SU-DHL-6 (cell line): ENCODE results near the gene CPT1C.

ENCODE experiments used
- H2AFZ ChIP-seq: fragments of 200-600 bp; sonication (generic); 2 replicates; pipeline ENCODE4 v1.6.1; 2014; ENCODE audit warnings: low read depth, mild to moderate bottlenecking, moderate library complexity, mixed read lengths, antibody characterized with exemption, low read length; ENCODE audit not compliant: severe bottlenecking
- H3F3A ChIP-seq: fragments of 200-600 bp; shearing (Covaris generic); 2 replicates; pipeline ENCODE4 v1.6.0; 2016; ENCODE audit warnings: antibody characterized with exemption, mild to moderate bottlenecking; ENCODE audit not compliant: insufficient read depth
- H3K27ac ChIP-seq: fragments of 200-600 bp; sonication (generic); 2 replicates; pipeline ENCODE4 v1.5.1; 2016; ENCODE audit warnings: low read depth, mild to moderate bottlenecking, low read length, moderate library complexity, mixed read lengths
- H3K27me3 ChIP-seq: fragments of 200-600 bp; sonication (generic), shearing (Covaris generic); 2 replicates; pipeline ENCODE4 v1.6.0; 2014; ENCODE audit warnings: mild to moderate bottlenecking, low read length
- H3K36me3 ChIP-seq: fragments of 200-600 bp; sonication (generic); 2 replicates; pipeline ENCODE4 v1.6.1; 2014; ENCODE audit warnings: mild to moderate bottlenecking, low read length, mixed read lengths
- H3K4me2 ChIP-seq: fragments of 300-600, 200-600 bp; shearing (Covaris generic), sonication (generic); 2 replicates; pipeline ENCODE4 v1.6.0; 2014; ENCODE audit warnings: low read length, low read depth, mild to moderate bottlenecking; ENCODE audit not compliant: poor library complexity, severe bottlenecking
- H3K4me3 ChIP-seq: fragments of 200-600 bp; sonication (generic); 2 replicates; pipeline ENCODE4 v1.5.1; 2014; ENCODE audit warnings: antibody characterized with exemption, low read length, mild to moderate bottlenecking, mixed read lengths; ENCODE audit not compliant: insufficient read depth, poor library complexity, severe bottlenecking
- H3K79me2 ChIP-seq: fragments of 200-600 bp; sonication (generic); 2 replicates; pipeline ENCODE4 v1.6.1; 2014; ENCODE audit warnings: mild to moderate bottlenecking, low read length, moderate library complexity; ENCODE audit not compliant: insufficient read depth
- H3K9ac ChIP-seq: fragments of 200-600 bp; sonication (generic); 2 replicates; pipeline ENCODE4 v1.7.0; 2014; ENCODE audit warnings: mild to moderate bottlenecking, low read length
- H3K9me2 ChIP-seq: fragments of 200-600 bp; sonication (generic); replicated peaks from 2 replicates; pipeline ENCODE4 v1.6.1; 2014; ENCODE audit warnings: low read length; ENCODE audit not compliant: insufficient read depth
- H3K9me3 ChIP-seq: fragments of 200-600 bp; sonication (generic); 2 replicates; pipeline ENCODE4 v1.6.1; 2014; ENCODE audit warnings: low read length, mixed read lengths; ENCODE audit not compliant: insufficient read depth
- H4K20me1 ChIP-seq: fragments of 200-600 bp; sonication (generic); 2 replicates; pipeline ENCODE4 v1.6.1; 2014; ENCODE audit warnings: low read depth, mild to moderate bottlenecking, antibody characterized with exemption, low read length, moderate library complexity, mixed read lengths
- EZH2phosphoT487 ChIP-seq: fragments of 200-600 bp; sonication (generic), shearing (Covaris generic); conservative IDR thresholded peaks from 2 replicates; pipeline ENCODE4 v1.6.1; 2018; ENCODE audit warnings: mild to moderate bottlenecking, antibody characterized with exemption, low read length, moderate library complexity, mixed read lengths
- TF ChIP-seq, protein P1 (sequence below): fragments of 200-600 bp; sonication (generic); IDR thresholded peaks from one replicate; pipeline ENCODE4 v1.5.1; 2017; ENCODE audit warnings: antibody characterized with exemption, mild to moderate bottlenecking, low read length, moderate library complexity; ENCODE audit not compliant: insufficient read depth, poor library complexity, severe bottlenecking

CPT1C gene

DNA sequence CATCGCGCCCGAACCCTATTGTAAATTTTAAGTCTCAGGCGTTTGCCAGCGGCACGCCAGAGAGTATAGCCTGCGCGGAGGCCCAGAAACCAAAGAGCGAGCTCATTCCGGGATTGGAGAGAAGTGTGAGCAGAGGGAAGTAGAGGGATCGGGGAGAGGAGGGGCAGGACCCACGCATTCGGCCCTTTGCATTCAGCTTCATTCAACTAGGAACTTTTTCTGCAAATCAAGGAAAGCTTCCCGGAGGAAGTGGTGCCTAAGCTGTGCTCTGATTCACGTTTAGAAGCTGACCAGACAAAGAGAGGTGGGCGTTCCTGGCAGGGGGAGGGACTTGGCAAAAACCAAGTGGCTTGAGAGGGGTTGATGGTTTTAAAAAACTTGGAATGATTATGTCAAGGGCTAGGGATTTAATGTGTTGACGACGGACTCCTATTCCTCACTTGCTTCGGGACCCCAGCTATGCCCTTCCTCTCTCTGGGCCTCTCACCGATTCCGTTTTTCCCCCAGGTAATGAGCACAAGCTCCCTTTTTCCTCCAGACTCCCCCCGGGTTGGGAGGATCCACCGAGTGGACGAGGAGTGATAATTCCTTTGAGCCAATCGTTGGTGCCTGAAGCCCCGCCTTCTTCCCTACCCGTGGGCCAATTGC, 14.7 kb upstream of the CPT1C start:
- peaks cover 35% of the 10 kb centered on the region for H3F3A ChIP-seq
- H3K27me3 ChIP-seq = no peaks in the 10 kb centered on the region
- peak overlapping the region; percentile 96 for H3K27ac ChIP-seq
- peaks cover 5% of the 10 kb centered on the region; the same call in 1 of the 2 replicates for H4K20me1 ChIP-seq
- H3K79me2 ChIP-seq = peaks cover 40% of the 10 kb centered on the region
- no peaks in the 10 kb centered on the region for H3K9me2 ChIP-seq
- TF ChIP-seq, protein P1, sequence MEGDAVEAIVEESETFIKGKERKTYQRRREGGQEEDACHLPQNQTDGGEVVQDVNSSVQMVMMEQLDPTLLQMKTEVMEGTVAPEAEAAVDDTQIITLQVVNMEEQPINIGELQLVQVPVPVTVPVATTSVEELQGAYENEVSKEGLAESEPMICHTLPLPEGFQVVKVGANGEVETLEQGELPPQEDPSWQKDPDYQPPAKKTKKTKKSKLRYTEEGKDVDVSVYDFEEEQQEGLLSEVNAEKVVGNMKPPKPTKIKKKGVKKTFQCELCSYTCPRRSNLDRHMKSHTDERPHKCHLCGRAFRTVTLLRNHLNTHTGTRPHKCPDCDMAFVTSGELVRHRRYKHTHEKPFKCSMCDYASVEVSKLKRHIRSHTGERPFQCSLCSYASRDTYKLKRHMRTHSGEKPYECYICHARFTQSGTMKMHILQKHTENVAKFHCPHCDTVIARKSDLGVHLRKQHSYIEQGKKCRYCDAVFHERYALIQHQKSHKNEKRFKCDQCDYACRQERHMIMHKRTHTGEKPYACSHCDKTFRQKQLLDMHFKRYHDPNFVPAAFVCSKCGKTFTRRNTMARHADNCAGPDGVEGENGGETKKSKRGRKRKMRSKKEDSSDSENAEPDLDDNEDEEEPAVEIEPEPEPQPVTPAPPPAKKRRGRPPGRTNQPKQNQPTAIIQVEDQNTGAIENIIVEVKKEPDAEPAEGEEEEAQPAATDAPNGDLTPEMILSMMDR = no peak
- TF ChIP-seq EZH2phosphoT487 = no peak
- H3K36me3 ChIP-seq = peaks cover 5% of the 10 kb centered on the region; the same call in 1 of the 2 replicates
- H3K4me3 ChIP-seq = peak overlapping the region; percentile 95
- H2AFZ ChIP-seq = peak overlapping the region; percentile 28
- peak overlapping the region; percentile 88 for H3K9ac ChIP-seq
- no peaks in the 10 kb centered on the region for H3K9me3 ChIP-seq
- peak overlapping the region; percentile 97 for H3K4me2 ChIP-seq

DNA sequence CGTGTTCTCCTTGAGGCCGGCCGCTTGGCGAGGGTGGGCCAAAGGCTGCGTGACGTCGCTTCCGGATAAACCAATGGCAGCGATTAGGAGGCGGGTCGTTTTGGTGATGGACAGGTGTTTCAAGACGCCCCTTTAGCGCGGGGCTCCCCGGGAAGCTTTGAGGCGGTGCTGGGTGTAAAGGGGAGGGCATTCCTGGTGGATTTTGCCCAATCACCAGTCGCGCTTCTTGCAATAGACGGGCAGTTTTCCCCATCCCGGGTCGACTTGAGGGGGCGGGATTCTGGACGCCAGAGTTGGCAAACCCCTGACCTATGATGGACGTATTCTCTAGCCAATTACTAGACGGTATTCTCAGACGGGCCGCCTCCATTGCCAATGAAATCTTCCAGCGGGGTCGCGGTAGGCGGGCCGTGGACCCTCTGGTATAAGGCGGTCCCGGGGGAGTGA, 14.1 kb upstream of the CPT1C start:
- Histone ChIP-seq H2AFZ (no peak overlapping the region), H3K27me3 (no peaks in the 10 kb centered on the region), H3K79me2 (peaks cover 43% of the 10 kb centered on the region), H3K9me3 (no peaks in the 10 kb centered on the region), H3K9me2 (no peaks in the 10 kb centered on the region), H3K9ac (peak overlapping the region; percentile 97), H4K20me1 (peaks cover 5% of the 10 kb centered on the region; the same call in 1 of the 2 replicates), H3K36me3 (peaks cover 7% of the 10 kb centered on the region), H3F3A (peaks cover 32% of the 10 kb centered on the region), H3K4me2 (peak overlapping the region; percentile 70), H3K4me3 (peak overlapping the region; percentile 85), H3K27ac (peak overlapping the region; percentile 88)
- TF ChIP-seq, protein P1 = no peak
- no peak for TF ChIP-seq EZH2phosphoT487

DNA sequence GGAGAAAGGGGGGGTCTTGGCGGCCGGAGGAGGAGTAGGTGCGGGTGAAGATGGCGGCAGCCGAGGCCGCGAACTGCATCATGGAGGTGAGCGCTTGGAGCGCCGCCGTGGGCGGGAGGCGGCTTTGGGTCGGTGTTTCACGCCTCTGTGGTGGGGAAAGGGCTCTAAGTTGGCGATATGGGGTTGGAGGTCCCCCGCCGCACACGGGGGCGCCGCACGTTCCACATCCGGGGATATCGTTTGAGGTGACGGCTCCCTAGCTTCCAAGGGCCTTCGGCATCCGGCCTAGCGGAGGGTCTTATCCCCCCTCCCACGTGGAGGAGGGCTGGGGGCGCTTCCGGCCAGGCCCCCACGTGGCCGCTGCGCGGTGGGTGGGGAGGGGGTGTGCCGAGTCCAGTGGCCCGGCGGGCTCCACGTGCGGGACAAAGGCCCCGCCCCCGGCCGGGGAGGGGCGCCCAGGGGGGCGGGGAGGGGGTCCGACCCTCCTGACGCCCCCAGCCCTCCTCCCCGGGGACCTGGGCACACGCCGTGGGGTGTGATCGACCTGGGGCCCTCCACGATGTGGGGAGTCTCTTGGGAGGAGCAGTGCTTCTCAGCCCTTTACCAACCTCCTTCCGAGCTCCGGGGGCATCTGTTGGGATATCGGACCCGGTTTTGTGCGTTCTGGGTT, 13.6 kb upstream of the CPT1C start, which contains the start of gene PRMT1:
Gene PRMT1, plus strand, starts transcription at position 41 of the 670 bp plus-strand sequence. Its CDS starts 10 bp downstream, at position 51.
- Histone ChIP-seq H3F3A (peaks cover 28% of the 10 kb centered on the region), H3K9me3 (no peaks in the 10 kb centered on the region), H3K4me3 (peak within 1 kb of the TSS; percentile 95), H3K27ac (peak within 1 kb of the TSS; percentile 96), H3K9me2 (no peaks in the 10 kb centered on the region), H3K79me2 (peaks cover 49% of the 10 kb centered on the region), H3K27me3 (no peaks in the 10 kb centered on the region), H2AFZ (peak within 1 kb of the TSS; percentile 28), H3K4me2 (peak within 1 kb of the TSS; percentile 97), H3K9ac (peak within 1 kb of the TSS; percentile 97), H3K36me3 (peaks cover 13% of the 10 kb centered on the region), H4K20me1 (peaks cover 5% of the 10 kb centered on the region; the same call in 1 of the 2 replicates)
- TF ChIP-seq EZH2phosphoT487 = no peak
- TF ChIP-seq, protein P1 = no peak
